ENCODE data around the gene FAM168B.

FAM168B gene

DNA sequence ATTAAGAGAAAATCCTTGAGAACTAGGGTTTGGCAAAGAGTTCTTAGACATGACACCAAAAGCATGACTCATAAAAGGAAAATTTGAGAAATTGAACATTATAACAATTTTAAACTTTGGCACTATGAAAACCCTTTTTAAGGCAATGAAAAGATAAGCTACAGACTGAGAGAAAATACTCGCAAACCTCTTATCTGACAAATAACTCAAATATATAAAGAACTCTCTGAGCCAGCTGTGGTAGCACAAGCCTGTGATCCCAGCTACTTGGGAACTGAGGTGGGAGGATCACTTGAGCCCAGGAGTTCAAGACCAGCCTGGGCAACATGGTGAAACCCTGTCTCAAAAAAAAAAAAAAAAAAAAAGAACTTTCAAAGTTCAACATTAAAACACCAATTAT is 70.5 kb downstream of the FAM168B start:
- no peak for DNase-seq (ENCODE audit: low read depth)

DNA sequence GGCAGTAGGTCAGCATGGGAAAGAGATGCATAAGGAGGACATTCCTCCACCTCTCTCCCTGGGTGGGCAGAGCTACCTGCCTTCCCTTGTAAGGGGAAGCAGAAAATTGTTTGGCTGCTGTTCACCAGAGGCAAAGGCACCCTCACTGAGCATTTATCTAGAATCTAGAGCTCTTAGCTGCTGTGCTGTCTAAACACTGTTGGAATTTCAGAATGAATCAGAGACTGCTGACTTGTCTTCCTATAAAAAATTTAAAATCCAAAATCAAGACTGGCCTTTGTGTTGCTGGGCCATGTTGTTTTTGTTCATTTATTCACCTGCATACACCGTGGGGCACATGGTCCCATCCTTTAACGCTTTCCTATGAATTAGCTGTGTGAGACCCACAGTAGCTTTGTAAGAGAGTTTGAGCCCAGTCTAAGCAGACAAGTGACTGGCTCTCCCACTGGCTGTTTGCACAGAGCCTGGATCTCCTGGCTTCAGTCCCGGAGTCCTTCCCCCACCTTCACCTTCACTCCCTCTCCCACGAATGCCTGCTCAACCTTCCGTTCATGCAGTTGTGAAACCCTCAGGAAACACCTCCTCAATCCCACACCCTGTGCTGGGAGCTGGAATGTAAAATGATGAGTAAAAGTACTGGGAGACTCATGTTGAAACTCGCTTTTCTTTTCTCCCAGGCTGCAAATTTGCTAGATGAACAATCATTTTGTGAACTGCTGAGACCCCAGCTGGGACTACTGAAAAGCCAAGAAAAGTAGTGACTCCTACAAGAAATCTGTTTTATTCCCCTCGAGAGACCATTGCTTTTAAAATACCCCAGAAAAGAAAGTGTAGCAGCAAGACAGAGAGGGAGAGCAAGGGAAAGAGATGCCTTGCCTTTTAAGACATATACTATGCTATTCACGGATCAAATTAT is 76.2 kb downstream of the FAM168B start:
- DNase-seq (ENCODE audit: low read depth): no peak

DNA sequence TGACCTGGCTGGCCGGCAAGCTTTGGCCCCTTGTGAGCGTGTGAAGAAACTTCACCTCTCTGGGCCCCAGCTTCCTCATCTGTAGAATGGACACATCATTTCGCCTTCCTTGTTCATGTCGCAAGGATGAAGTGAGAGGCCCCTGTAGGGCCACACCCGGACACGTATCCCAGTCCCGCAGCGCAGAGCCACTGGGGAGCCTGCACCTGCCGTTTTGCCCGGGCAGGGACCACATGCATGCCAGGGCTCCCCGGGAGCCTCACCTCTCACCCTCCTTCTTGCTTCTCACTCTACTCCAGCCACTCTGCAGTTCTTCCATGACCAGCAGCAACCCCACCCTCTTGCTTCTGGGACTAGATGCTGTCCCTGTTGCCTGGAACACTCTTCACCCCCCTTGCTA is 77.5 kb downstream of the FAM168B start:
- no peak for DNase-seq (ENCODE audit: low read depth)

DNA sequence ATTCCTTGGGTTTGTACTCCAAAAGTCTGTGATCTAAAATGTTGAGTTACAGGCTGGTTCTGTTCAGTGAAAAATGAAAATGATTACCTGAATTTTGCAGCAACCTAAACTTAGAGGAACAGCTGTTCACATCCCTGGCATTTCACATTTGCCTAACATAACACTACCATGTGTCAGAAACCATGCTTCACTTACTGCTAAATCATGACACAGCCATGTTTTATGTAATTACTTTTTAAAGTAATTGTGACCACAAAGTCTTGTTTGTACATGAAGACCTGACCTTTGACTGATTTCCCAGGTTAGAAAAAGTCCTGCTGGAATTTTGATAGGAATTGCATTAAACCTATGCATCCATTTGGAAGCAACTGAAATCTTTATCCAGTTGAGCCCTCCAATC is 79.1 kb downstream of the FAM168B start:
- DNase-seq (ENCODE audit: low read depth): no peak

DNA sequence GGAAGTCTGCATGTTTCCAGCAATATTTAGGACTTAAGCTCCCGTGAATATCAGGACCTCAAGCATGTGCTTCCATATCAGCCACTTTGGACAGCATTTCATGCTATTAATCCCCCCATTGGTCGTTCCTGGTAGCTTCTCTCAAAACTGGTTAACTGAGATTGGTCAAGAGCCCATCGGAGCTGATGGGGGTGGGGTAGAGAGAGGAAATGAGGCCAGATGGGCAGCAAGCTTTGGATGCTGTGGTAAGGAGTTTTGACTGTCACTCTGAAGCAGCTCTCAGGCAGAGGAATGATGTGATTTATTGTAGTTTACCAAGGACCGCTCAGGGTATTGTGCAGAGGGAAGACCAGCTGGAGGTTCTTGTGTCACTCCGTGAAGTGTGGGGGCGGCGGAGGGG is 81.8 kb downstream of the FAM168B start:
- no peak for DNase-seq (ENCODE audit: low read depth)

DNA sequence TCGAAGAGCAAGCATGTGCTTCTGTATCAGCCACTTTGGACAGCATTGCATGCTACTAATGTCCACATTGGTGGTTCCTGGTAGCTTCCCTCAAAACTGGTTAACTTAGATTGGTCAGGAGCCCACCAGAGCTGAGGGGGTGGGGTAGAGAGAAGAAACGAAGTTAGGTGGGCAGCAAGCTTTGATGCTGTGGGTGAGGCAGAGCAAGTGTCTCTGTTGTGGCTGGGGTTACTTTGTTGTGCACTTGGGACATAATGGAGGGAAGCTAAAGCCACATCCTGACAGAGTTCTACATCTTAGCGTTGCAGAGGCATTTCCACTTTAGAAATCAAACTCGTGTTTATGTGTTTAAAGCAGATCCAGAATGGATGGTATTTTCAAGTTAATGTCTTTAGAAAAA is 82.7 kb downstream of the FAM168B start:
- DNase-seq (ENCODE audit: low read depth): no peak

DNA sequence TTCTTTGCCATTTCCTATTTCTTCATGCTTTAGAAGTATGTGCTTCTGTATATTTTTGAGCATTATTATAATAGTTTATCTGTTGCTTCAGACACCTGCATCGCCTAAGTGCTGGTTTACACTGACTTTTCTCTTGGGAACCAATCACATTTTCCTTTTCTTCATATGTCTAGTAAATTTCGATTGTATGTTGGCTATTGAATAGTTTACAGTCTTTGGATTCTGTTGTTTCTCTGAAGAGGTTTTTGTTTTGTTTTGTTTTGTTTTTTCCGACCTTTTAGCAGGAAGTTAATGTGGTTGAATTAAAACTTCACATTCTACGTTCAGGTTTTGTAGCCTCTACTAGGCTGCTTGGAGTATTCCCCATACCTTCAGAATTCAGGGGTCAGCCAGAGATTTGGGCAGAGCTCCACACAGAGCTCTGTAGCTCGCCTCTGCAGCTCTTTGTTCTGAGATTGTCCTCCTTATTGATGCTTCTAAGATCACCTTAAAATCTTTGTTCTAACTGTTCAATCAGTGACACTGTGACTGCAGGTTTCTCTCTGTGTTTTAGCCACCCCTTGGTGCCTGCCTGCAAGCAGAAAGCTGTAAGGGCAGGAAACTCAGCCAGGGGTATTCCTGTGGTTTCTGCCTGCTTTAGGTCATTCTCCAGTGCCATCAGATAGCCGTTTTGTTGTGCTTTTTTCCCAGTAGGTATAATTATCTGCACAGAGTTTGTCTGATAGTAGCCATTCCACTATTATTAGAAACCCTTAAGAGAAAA is 83.4 kb downstream of the FAM168B start:
- no peak for DNase-seq (ENCODE audit: low read depth)

DNA sequence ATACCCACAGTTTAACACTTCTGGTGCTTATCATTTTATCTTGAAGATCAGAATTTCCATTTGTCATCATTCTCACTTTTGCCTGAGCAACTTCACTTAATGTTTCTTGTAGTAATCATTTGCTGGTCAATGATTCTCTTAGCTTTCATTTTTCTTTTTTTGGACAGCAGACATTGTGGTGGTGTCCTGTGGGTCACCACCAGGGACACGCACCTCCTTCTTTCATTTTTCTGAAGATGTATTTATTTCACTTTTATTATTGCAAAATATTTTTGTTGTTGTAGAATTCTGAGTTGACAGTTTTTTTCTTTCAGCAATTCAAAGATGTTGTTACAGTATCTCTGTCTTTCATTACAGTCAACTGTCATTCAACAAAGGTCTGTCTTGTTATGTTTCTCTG is 84.3 kb downstream of the FAM168B start:
- DNase-seq (ENCODE audit: low read depth): no peak

DNA sequence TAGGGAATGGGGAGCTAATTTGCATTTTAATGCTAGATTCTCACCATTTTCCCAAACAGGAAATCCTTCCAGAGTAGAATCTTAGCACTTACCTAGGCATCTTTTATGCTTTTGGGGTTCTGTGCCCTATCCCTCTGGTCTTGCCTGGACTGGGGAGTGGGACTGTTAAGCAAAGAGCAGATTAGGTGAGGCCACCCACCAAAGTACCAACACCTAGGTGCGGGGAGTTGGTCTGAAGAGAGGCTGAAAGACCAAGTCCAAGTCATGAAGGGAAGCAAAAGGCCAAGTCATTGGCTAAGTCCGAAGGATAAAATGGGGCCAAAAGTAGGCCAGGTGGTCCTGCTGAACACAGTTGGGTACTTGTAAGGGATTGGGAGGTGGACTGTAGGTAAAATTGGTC is 86.7 kb downstream of the FAM168B start:
- no peak for DNase-seq (ENCODE audit: low read depth)

DNA sequence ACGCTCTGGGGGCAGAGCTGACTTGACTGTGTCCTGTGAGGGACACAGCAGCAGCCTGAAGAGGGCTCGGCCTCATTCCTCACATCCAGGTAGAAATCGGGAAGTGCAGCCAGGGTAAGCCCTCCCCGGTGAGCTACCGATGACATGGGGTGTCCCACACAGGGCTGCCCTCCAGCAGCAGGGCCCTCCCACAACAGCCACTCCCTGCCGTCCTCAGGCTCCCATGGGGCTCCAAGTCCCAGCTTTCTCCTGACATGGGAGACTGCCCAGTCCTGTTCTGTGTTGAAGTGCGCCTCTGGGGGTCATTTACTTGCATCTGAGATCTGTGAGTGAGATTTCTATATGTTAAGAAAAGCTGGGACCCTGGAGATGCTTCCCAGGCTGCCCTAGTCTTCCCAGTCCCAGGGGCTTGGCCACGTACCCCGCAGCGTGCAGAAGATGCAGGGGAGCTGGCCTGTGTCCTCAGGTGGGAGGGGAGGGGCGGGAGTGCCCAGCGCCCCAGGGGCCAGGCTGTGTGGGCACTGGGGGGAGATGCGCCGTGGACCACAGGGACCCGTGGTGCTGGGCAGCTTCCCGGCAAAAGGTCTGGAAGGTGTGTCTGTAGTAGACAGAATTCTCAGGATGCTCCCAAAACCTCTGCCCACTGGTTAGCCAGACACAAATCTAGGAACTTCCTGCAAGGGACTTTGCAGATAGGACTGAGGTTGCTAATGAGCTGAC is 87.9 kb downstream of the FAM168B start:
- DNase-seq (ENCODE audit: low read depth): no peak

DNA sequence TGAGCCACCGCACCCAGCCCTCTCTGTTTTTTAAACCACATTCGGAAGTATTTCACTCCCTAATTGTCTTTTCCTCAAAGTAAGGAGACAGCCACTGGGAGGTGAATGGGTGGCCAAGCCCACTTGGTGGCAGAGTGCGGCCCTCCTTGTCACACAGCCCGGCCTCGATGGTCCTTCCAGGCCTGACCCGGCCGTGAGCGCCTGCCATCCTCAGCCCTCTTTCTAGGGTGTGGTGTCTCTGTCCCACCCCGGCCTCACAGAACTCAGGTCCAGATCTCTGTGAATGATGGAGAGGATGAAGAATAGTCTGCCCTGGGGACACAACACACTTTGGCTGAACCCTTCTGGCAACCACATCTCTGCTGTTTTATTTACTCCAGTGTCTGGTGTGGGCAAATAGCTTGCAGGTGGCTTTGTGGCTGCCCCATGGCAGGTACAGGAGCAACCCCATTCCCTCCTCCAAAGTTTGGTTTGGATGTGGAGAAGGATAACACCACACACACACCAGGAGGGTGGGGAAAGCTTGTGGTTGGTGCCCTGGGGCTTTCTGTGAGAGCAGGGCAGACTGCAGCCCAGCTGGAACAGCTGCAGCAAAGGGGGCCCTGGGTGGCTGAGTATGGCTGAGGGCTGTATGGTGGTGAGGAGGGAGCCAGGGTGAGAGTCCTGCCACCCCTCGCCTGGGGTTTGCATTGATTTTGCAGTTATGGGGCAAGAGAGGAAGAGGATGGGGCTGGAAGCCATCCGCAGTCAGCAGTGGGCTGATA is 88.6 kb downstream of the FAM168B start:
- no peak for DNase-seq (ENCODE audit: low read depth)

DNA sequence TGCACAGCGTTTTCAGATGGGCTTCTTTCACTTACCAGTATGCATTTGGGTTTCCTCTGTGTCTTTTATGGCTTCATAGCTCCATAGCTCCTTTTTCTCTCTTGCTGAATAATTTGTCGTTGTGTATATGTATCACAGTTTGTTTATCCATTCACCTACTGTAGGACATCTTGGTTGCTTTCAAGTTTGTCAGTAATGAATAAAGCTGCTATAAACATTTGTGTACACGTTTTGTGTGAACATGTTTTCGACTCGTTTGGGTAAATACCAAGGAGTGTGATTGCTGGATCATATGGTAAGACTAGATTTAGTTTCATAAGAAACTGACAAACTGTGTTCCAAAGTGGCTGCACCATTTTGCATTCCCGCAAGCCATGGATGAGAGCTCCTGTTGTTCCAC is 94.7 kb downstream of the FAM168B start:
- DNase-seq (ENCODE audit: low read depth): no peak

Measured in CMK (cell line).